Measurements from ENCODE around the gene FBXL13.
A peak's percentile ranks its signal among the peaks of the same experiment; 100 is the strongest.

FBXL13 gene

GRCh38 chr7:102890971-102891692 is 183.5 kb downstream of the FBXL13 start:
- DNase-seq = no peak

GRCh38 chr7:102890292-102890970 is 184.2 kb downstream of the FBXL13 start:
- no peak for DNase-seq

- DNase-seq = no peak
Observed at GRCh38 chr7:102889851-102890250, 184.7 kb downstream of the FBXL13 start.

GRCh38 chr7:102888561-102889233 is 185.9 kb downstream of the FBXL13 start:
- DNase-seq = no peak

- DNase-seq = no peak
Observed at GRCh38 chr7:102883098-102883860, 191.3 kb downstream of the FBXL13 start.

GRCh38 chr7:102875700-102876295 is 198.8 kb downstream of the FBXL13 start:
- DNase-seq = peak; percentile 65

GRCh38 chr7:102874966-102875365 is 199.6 kb downstream of the FBXL13 start:
- no peak for DNase-seq

- peak; percentile 80 for DNase-seq
Observed at GRCh38 chr7:102874166-102874829, 200.3 kb downstream of the FBXL13 start.

- no peak for DNase-seq
Observed at GRCh38 chr7:102873470-102874165, 201.0 kb downstream of the FBXL13 start.

- no peak for DNase-seq
Observed at GRCh38 chr7:102872460-102872859, 202.1 kb downstream of the FBXL13 start.

GRCh38 chr7:102869195-102869594 is 205.4 kb downstream of the FBXL13 start:
- DNase-seq = no peak

- DNase-seq = no peak
Observed at GRCh38 chr7:102866535-102867215, 207.9 kb downstream of the FBXL13 start.

- no peak for DNase-seq
Observed at GRCh38 chr7:102864958-102865357, 209.6 kb downstream of the FBXL13 start.

GRCh38 chr7:102860351-102860811 is 214.2 kb downstream of the FBXL13 start:
- no peak for DNase-seq

- DNase-seq = no peak
Observed at GRCh38 chr7:102859799-102860125, 214.8 kb downstream of the FBXL13 start.

GRCh38 chr7:102859084-102859798 is 215.4 kb downstream of the FBXL13 start:
- no peak for DNase-seq

- no peak for DNase-seq
Observed at GRCh38 chr7:102856036-102856435, 218.6 kb downstream of the FBXL13 start.

- no peak for DNase-seq
Observed at GRCh38 chr7:102849538-102849937, 225.1 kb downstream of the FBXL13 start.

GRCh38 chr7:102849079-102849478 is 225.5 kb downstream of the FBXL13 start:
- DNase-seq = no peak

GRCh38 chr7:102845346-102845745 is 229.2 kb downstream of the FBXL13 start:
- DNase-seq = no peak

Data from activated CD4-positive, alpha-beta T cell treated with anti-CD3 and anti-CD28 coated beads, Interleukin-2, Interleukin-6, amounts not matched to agents 100 ng/mL and 50 ng/mL, durations not matched to agents 16 hours and 8 hours (primary cell).